Right lobe of liver (tissue), 4 donors: ENCODE data around the gene GABRA6.

ENCODE experiments used
- POLR2A ChIP-seq: fragments of 450-650 bp; IDR thresholded peaks from one replicate; pipeline ENCODE4 v1.6.1; 2017; ENCODE audit warnings: antibody characterized with exemption, mild to moderate bottlenecking
- TF ChIP-seq, protein P1 (sequence below), 4 donors: fragments of 200-600 bp in 3 of 4; fragments of 450-650 bp in 1 of 4; IDR thresholded peaks; one replicate each; pipeline versions ENCODE4 v1.5.1 to v1.8.0; 2016 to 2022; ENCODE audit warnings: antibody characterized with exemption in 4 of 4, mild to moderate bottlenecking in 2 of 4
- donor health status: DM: no; HTN: no; CAD: no.
- donor health status: DM: no; HTN: no; CAD: no.
- donor health status: DM: no; HTN: yes; CAD: no.

GRCh38 chr5:161709239-161709638, 23.7 kb downstream of the GABRA6 start:
- TF ChIP-seq POLR2A: no peak
- TF ChIP-seq, protein P1, sequence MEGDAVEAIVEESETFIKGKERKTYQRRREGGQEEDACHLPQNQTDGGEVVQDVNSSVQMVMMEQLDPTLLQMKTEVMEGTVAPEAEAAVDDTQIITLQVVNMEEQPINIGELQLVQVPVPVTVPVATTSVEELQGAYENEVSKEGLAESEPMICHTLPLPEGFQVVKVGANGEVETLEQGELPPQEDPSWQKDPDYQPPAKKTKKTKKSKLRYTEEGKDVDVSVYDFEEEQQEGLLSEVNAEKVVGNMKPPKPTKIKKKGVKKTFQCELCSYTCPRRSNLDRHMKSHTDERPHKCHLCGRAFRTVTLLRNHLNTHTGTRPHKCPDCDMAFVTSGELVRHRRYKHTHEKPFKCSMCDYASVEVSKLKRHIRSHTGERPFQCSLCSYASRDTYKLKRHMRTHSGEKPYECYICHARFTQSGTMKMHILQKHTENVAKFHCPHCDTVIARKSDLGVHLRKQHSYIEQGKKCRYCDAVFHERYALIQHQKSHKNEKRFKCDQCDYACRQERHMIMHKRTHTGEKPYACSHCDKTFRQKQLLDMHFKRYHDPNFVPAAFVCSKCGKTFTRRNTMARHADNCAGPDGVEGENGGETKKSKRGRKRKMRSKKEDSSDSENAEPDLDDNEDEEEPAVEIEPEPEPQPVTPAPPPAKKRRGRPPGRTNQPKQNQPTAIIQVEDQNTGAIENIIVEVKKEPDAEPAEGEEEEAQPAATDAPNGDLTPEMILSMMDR (IDR thresholded peaks at IDR 0.05): no peak
